IMR-90 (cell line): ENCODE results near the gene APLF. TPM values are rescaled to one million over a fixed set of nuclear protein-coding genes. Genes with fewer than 3 reads are reported as not detected.

ENCODE experiments used
- ATAC-seq: fragments of 200-7000 bp; cut with Tn5 transposase; 2 replicates; pipeline ENCODE4 v1.9.1; 2020; ENCODE audit warnings: low read depth, mild to moderate bottlenecking, moderate library complexity
- BruUV-seq: library from RNA; stranded (reverse); fragments of 400-500 nt; replicated peaks from 2 replicates; lab custom pipeline; 2021; lab: Mats Ljungman, UMichigan
- CTCF ChIA-PET: fragments of 300-600 bp; formaldehyde crosslinking; extraction: SDS; loops from one replicate; lab custom pipeline; 2021; ENCODE audit warnings: antibody characterized with exemption; lab: Yijun Ruan, JAX
- POLR2A ChIA-PET: fragments of 300-600 bp; sonication (Branson Sonifier 250); formaldehyde crosslinking; loops from one replicate; lab custom pipeline; 2022; ENCODE audit warnings: antibody characterized with exemption; ENCODE audit not compliant: unreplicated experiment; lab: Charles Lee
- DNase-seq: peaks from one replicate; pipeline ENCODE4 v3.0.0; 2013
- H2AFZ ChIP-seq: replicated peaks from 2 replicates; pipeline ENCODE3; 2013; ENCODE audit warnings: low read length, mild to moderate bottlenecking; ENCODE audit not compliant: poor library complexity
- H2AK5ac ChIP-seq: 2 replicates; pipeline ENCODE4 v1.6.1; 2013; ENCODE audit warnings: low read depth, low read length, inconsistent platforms
- H2AK9ac ChIP-seq: replicated peaks from 2 replicates; pipeline ENCODE3; 2013; ENCODE audit warnings: mild to moderate bottlenecking, low read depth, low read length, moderate library complexity; ENCODE audit not compliant: poor library complexity
- H2BK120ac ChIP-seq: 2 replicates; pipeline ENCODE4 v1.6.1; 2013; ENCODE audit warnings: low read depth, low read length, inconsistent platforms
- H2BK15ac ChIP-seq: 3 replicates; pipeline ENCODE4 v1.6.1; 2013; ENCODE audit warnings: low read depth, low read length, inconsistent platforms
- H2BK20ac ChIP-seq: 2 replicates; pipeline ENCODE4 v1.6.1; 2013; ENCODE audit warnings: low read depth, mild to moderate bottlenecking, inconsistent platforms, low read length, moderate library complexity
- H2BK5ac ChIP-seq: 2 replicates; pipeline ENCODE4 v1.6.1; 2013; ENCODE audit warnings: mild to moderate bottlenecking, low read depth, low read length, inconsistent platforms; ENCODE audit not compliant: poor library complexity, severe bottlenecking
- H3K14ac ChIP-seq: replicated peaks from 2 replicates; pipeline ENCODE4 v1.6.1; 2013; ENCODE audit warnings: low read depth, low read length, inconsistent platforms
- H3K18ac ChIP-seq: 2 replicates; pipeline ENCODE4 v1.6.1; 2013; ENCODE audit warnings: low read depth, low read length, control low read depth
- H3K23ac ChIP-seq: 2 replicates; pipeline ENCODE4 v1.6.1; 2013; ENCODE audit warnings: low read depth, low read length, inconsistent platforms
- H3K27ac ChIP-seq: 2 replicates; pipeline ENCODE4 v1.5.1; 2013; ENCODE audit warnings: mild to moderate bottlenecking, control low read depth, low read length; ENCODE audit not compliant: insufficient read depth
- H3K27me3 ChIP-seq: 2 replicates; pipeline ENCODE4 v1.6.1; 2013; ENCODE audit warnings: low read length; ENCODE audit not compliant: control insufficient read depth, insufficient read depth
- H3K36me3 ChIP-seq: 2 replicates; pipeline ENCODE4 v1.6.1; 2013; ENCODE audit warnings: low read length, mixed read lengths; ENCODE audit not compliant: control insufficient read depth, insufficient read depth
- H3K4ac ChIP-seq: 2 replicates; pipeline ENCODE4 v1.6.1; 2013; ENCODE audit warnings: low read depth, low read length, inconsistent platforms
- H3K4me1 ChIP-seq: 2 replicates; pipeline ENCODE4 v1.6.1; 2013; ENCODE audit warnings: low read length, mixed read lengths; ENCODE audit not compliant: control insufficient read depth, insufficient read depth
- H3K4me2 ChIP-seq: 2 replicates; pipeline ENCODE4 v1.6.1; 2013; ENCODE audit warnings: low read depth, mild to moderate bottlenecking, control low read depth, low read length, moderate library complexity
- H3K4me3 ChIP-seq: 2 replicates; pipeline ENCODE4 v1.5.1; 2013; ENCODE audit warnings: low read depth, mild to moderate bottlenecking, control low read depth, low read length, moderate library complexity; ENCODE audit not compliant: insufficient read depth
- H3K56ac ChIP-seq: 2 replicates; pipeline ENCODE4 v1.6.1; 2013; ENCODE audit warnings: low read length, inconsistent platforms; ENCODE audit not compliant: insufficient read depth; ENCODE audit errors: extremely low read depth
- H3K79me1 ChIP-seq, 2 experiments: 2 replicates each; pipeline ENCODE4 v1.6.1; 2013; ENCODE audit warnings: low read length in 2 of 2, inconsistent platforms in 1 of 2, low read depth in 1 of 2
- H3K9ac ChIP-seq: 2 replicates; pipeline ENCODE4 v1.6.1; 2013; ENCODE audit warnings: low read depth, low read length, control low read depth
- H3K9me1 ChIP-seq: 2 replicates; pipeline ENCODE4 v1.6.1; 2013; ENCODE audit warnings: low read length, inconsistent platforms; ENCODE audit not compliant: insufficient read depth
- H3K9me3 ChIP-seq: 2 replicates; pipeline ENCODE4 v1.6.1; 2013; ENCODE audit warnings: low read length; ENCODE audit not compliant: control insufficient read depth, insufficient read depth
- H4K20me1 ChIP-seq: 2 replicates; pipeline ENCODE4 v1.6.1; 2013; ENCODE audit warnings: low read length, inconsistent platforms; ENCODE audit not compliant: insufficient read depth
- H4K5ac ChIP-seq: 2 replicates; pipeline ENCODE4 v1.6.1; 2013; ENCODE audit warnings: mild to moderate bottlenecking, low read depth, low read length, control low read depth
- H4K8ac ChIP-seq, 2 experiments: 2 replicates each; pipeline ENCODE4 v1.6.1; 2013; ENCODE audit warnings: low read depth in 2 of 2, low read length in 2 of 2, control low read depth in 1 of 2, inconsistent platforms in 1 of 2
- H4K91ac ChIP-seq: 2 replicates; pipeline ENCODE4 v1.6.1; 2013; ENCODE audit warnings: low read depth, low read length, inconsistent platforms; ENCODE audit not compliant: insufficient read depth
- CEBPB ChIP-seq: IDR thresholded peaks from 2 replicates; pipeline ENCODE4 v1.6.1; 2012; ENCODE audit warnings: low read depth, low read length, improper control_type of control experiment
- NFE2L2 ChIP-seq: fragments of 150-350 bp; IDR thresholded peaks from 2 replicates; pipeline ENCODE4 v1.6.1; 2016; ENCODE audit warnings: low read depth, mild to moderate bottlenecking, low read length
- WGBS, 2 experiments: methylation state at CpG; one replicate each; pipeline versions ENCODE4 v1.1.5 to v1.1.7; 2013; ENCODE audit warnings: missing lambda C conversion rate in 2 of 2; ENCODE audit not compliant: insufficient read length in 1 of 2; ENCODE audit errors: extremely low coverage in 2 of 2; 5-methylcytosine and 5-hydroxymethylcytosine counted together
- dilution Hi-C: fragments of 300-500 bp; cut with HindIII; formaldehyde crosslinking; loops from one replicate; pipeline ENCODE4 v1.14.3; 2018; ENCODE audit warnings: low sequenced_read_pairs; ENCODE audit not compliant: unreplicated experiment
- in situ Hi-C: fragments of 300-500 bp; cut with MboI; formaldehyde crosslinking; loops from 3 replicates; pipeline ENCODE4 v1.14.3; 2019; ENCODE audit warnings: low sequenced_read_pairs, inconsistent platforms, mixed read lengths
- intact Hi-C: fragments of 100-400 bp; cut with micrococcal nuclease; formaldehyde crosslinking; loops from 2 replicates; pipeline ENCODE4 v1.10.0; 2022
- polyA plus RNA-seq, 3 experiments: library from polyadenylated mRNA; depleted of rRNA; stranded (reverse); fragments of >200 nt; gene quantifications; 2 replicates each; pipeline ENCODE4 v1.2.3, GENCODE V29; 2012; ENCODE audit warnings: low replicate concordance in 1 of 3
- total RNA-seq: library from RNA; depleted of rRNA; stranded (reverse); fragments of >200 nt; gene quantifications from 2 replicates; pipeline ENCODE4 v1.2.3, GENCODE V29; 2012

Gene APLF
- total and polyA plus RNA-seq, 2 of the 4 experiments (the other 2 are of a cell fraction), result 1.5 to 2.3 TPM

- Histone ChIP-seq H3K56ac (no peak overlapping the region), H2BK5ac (no peak overlapping the region), H2BK20ac (no peak overlapping the region), H3K36me3 (no peaks in the 10 kb centered on the region), H3K9me1 (0 out of 2 replicates have a peak, but pooled peaks cover 2% of the 10 kb centered on the region), H4K8ac (no peak overlapping the region), H2AK9ac (no peak overlapping the region), H2AFZ (no peak overlapping the region), H4K20me1 (peaks cover 3% of the 10 kb centered on the region; the same call in 1 of the 2 replicates), H3K4me1 (peaks cover 3% of the 10 kb centered on the region; the same call in 1 of the 2 replicates), H3K4ac (no peak overlapping the region), H3K18ac (no peak overlapping the region), H3K14ac (no peak overlapping the region), H3K23ac (no peak overlapping the region), H2AK5ac (no peak overlapping the region), H3K27me3 (no peaks in the 10 kb centered on the region), H2BK120ac (no peak overlapping the region), H3K27ac (no peak overlapping the region), H4K5ac (no peak overlapping the region), H3K79me1 (peaks cover 5 to 13% of the 10 kb centered on the region in 2 experiments), H3K4me2 (no peak overlapping the region), H4K91ac (no peak overlapping the region), H3K4me3 (no peak overlapping the region), H3K9ac (no peak overlapping the region), H3K9me3 (no peaks in the 10 kb centered on the region), H2BK15ac (no peak overlapping the region)
- in situ Hi-C loops, result loop anchor here (10.0 kb wide), 1 partner anchor 455 kb away; no protein-coding TSS in a partner anchor
- ChIA-PET POLR2A (no interaction called here), CTCF (interaction anchor here (0.6 kb wide), 2 partner anchors 123 to 648 kb away, joined by 3 read pairs; no protein-coding TSS in a partner anchor)
- DNase-seq (no peak), ATAC-seq (no peak)
- intact Hi-C loops, result loop anchor here (5.0 to 10.0 kb wide), 3 partner anchors 545 to 1357 kb away; partner anchors contain the start of genes ANTXR1 and GMCL1
- no TSS peak for BruUV-seq
- dilution Hi-C loops, result no loop called here
- WGBS, 2 experiments, result no CpG with 5 or more reads among the region's 1 CpG
- TF ChIP-seq NFE2L2 (no peak), CEBPB (peak; percentile 82)
Observed at GRCh38 chr2:68469935-68470334, 2.5 kb downstream of the APLF start.
